GM19239 (cell line): ENCODE measurements around the gene TRIM9.

ENCODE experiments used
- DNase-seq: peaks from one replicate; pipeline ENCODE4 v3.0.0; 2011; ENCODE audit warnings: low spot score; ENCODE audit not compliant: insufficient read length
- FAIRE-seq: peaks from 2 replicates; lab custom pipeline; 2011; peaks lifted over from hg19 to GRCh38; lab: Jason Lieb, UNC

The TRIM9 gene

GRCh38 chr14:51094901-51095853 is at the start of gene TRIM9:
TSS of gene TRIM9 (minus strand) at chr14:51095105. CDS start at chr14:51094939, 166 bp downstream.
- peak; percentile 91 for DNase-seq
- peak; percentile 86 for FAIRE-seq

DNA sequence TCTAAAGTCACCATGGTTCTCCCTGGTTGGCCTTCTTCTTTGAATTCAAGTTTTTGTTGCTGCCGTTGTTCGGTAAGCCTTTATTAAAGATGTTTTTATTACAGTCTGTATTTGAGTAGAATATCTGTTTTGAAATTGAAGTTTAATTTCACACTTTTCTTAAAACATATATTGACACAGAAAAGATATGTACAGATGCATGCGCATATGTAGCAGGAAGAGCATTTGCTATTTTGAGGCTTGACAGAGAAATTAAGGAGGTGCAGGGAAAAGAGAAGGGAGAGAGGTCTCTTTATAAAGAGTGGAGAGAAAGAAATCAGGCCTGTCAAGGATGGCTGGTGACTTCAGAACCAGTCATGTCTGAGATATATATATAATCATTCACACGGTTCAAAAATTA is 46.0 kb upstream of the TRIM9 start:
- FAIRE-seq = no peak
- no peak for DNase-seq

GRCh38 chr14:51140338-51140737 is 45.4 kb upstream of the TRIM9 start:
- FAIRE-seq (no peak), DNase-seq (no peak)

DNA sequence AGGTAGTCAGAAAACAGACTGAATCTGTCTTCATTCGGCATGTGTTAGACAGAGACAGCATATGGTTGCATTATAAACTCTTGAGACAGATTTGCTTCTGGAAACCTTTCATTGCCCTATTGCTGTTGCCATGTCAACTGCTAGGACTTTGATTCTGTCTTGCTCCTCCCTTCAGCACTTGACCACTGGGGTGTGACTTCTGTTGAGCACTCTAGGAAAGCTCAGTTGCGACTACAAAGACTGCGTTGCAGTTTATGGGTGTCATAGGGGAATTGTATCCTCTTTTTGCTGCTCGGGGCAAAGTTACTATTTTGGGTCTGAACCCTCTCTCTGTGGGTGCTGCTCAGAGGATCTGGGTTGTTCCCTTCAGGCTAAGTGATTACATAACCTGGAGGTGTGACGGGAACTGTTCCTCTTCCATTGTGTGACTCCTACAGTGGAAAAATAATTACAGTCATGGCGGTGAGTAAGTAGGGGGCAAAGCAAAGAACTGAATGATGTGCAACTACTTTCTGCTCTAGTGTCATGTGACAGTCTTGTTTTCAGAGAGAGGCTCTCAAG is 44.3 kb upstream of the TRIM9 start:
- DNase-seq (no peak), FAIRE-seq (no peak)

GRCh38 chr14:51138404-51139103 is 43.6 kb upstream of the TRIM9 start:
- FAIRE-seq = no peak
- DNase-seq = no peak

GRCh38 chr14:51131516-51131915 is 36.6 kb upstream of the TRIM9 start:
- DNase-seq (no peak), FAIRE-seq (no peak)

DNA sequence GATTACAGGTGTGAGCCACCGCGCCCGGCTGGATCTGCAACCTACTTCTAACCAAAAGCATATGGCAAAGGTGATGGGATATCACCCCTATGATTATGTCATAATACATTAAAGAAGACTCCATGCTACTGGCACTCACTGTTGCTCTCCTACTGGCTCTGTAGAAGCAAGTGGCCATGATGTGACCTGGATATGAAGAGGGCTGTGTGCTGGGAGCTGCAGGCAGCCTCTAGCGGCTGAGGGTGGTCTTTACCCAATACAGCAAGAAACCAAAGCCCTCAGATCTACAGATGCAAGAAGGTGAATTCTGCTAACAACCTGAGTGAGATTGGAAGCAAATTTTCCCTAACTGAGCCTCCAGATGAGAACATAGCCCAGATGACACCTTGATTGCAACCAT is 34.2 kb upstream of the TRIM9 start:
- DNase-seq = no peak

GRCh38 chr14:51124029-51124428 is 29.1 kb upstream of the TRIM9 start:
- FAIRE-seq = no peak
- DNase-seq = no peak

More for the DNA sequence above, 34.2 kb upstream of the TRIM9 start:
- no peak for FAIRE-seq

DNA sequence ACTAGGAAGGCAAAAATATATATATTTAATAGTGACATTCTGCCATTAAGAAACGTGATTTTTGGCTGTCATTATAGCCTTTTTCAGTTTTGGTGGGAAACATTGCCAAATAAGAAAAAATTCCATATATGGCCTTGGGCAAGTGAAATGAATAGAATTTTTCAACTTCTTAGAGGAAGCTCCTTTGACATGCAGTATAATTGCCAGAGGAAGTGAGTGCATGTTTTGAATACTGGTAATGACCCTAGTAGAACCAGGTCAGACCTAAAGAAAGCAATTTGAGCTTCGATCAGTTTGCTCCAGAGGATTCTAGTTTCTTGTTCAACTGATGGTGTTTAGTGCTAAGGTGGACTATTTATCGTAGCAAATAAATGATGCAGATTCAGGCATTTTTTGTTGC is 26.2 kb upstream of the TRIM9 start:
- no peak for FAIRE-seq
- DNase-seq = no peak

GRCh38 chr14:51119411-51120051 is 24.6 kb upstream of the TRIM9 start:
- no peak for FAIRE-seq
- no peak for DNase-seq

DNA sequence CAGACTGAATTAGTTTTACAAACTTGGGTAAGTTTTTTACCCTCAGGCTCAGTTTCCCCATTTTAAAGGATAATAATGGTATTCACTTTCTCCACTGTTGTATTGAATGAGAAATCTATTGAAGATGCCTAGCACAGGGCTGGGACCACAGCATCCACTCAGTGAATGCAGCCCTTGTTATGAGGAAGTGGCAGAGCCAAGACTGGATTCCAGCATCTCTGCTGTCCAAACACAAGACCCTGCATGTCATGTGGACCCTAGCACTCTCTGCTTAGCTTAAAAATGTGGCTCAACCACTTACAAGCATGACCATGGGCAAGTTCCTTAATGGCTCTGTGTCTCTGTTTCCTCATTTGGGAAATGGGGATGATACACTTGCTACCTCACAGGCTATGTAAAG is 24.1 kb upstream of the TRIM9 start:
- FAIRE-seq (no peak), DNase-seq (no peak)

DNA sequence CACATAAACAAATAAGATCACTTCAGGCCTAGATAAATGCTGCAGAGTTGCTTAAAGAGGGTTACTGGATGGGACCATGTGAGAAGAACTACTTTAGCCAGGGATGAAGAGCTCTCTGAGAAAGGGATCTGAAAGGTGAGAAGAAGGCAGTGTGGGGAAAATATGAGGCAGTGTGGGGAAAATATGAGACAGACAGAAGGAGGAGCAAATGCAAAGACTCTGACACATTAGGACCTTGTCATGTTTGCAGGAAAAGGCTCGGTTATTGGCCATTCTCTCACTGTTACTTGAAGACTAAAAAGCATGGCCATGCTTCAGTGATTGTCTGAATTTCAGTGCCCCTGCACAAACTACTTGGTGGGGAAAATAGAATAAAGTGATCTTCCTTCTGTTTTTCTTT is 22.7 kb upstream of the TRIM9 start:
- no peak for FAIRE-seq

DNA sequence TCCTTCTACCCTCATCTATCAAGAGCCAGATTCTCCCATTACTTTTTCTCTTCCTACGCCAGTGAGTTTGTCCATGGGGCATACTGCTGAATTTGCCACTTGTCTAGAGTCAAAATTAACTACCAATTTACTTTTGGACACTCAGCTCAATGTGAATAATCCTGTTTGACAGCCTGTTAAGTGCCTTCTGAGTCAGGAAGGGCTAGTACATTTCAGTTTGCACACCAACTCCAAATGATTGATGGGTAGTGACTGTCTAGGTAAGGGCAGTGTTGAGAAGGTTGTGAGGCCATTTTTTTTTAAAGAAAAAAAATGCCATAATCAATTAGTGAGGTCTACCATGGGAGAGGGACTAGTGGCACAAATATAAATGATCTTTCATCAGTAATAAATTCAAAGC is 21.8 kb upstream of the TRIM9 start:
- FAIRE-seq (no peak), DNase-seq (no peak)

More for the DNA sequence above, 22.7 kb upstream of the TRIM9 start:
- DNase-seq = no peak

- no peak for FAIRE-seq
- no peak for DNase-seq
These were observed 14.7 kb upstream of the TRIM9 start for GRCh38 chr14:51109651-51110050.

DNA sequence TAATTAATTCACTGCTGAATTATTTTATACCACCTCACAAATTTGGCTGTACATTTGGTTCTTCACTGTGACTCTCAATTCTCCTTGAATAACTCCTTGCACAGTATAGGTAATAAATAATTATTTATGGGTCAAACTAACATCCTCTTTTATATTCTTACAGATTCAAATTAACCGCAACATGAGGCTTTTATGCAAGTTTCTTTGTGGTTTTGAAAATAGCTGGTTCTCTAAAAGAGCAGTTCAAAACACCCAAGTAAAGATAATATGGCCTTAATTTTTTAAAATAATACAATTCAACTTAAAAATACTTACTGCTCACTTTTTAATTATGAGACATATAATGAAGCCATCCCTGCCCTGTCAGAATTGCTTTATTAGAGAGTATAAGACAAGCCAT is 12.9 kb upstream of the TRIM9 start:
- DNase-seq = no peak
- no peak for FAIRE-seq

DNA sequence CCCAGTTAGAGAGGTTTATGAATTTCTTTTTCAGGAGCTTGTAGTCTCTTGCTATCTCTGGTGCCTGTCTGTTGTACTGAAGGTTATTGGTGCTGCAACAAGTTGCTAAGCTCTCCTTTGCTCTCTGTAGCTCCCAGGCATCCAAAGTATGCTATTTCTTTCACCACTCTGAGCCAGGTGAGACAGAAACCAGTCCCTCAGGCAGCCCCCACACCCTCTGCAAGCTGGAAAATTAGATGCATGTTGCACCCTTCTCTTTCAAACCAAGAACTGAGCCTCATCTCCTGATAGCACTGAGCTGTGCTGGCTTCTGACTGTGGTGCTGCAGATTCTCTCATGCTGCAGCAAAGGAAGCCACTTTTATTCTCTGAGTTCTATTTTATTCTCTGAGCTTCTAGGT is 9.6 kb upstream of the TRIM9 start:
- no peak for DNase-seq
- FAIRE-seq = no peak

DNA sequence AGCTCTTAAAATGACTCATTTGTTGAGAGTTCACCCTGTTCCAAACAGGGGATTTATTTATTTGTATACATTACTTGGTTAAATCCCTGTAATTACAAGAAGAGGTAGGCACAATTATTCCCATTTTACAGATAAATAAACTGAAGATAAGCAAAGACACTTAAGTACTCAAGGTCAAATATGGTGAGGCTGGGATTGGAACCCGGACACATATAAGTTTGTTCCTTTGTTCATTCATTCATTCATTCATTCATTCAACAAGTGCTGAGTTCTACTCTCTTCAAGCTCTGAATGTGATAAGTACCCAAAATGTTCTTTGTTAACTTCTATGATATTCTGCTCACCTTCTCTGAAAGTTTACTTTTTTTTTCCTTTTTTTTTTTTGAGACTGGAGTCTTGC is 2.4 kb upstream of the TRIM9 start:
- DNase-seq (no peak), FAIRE-seq (no peak)

DNA sequence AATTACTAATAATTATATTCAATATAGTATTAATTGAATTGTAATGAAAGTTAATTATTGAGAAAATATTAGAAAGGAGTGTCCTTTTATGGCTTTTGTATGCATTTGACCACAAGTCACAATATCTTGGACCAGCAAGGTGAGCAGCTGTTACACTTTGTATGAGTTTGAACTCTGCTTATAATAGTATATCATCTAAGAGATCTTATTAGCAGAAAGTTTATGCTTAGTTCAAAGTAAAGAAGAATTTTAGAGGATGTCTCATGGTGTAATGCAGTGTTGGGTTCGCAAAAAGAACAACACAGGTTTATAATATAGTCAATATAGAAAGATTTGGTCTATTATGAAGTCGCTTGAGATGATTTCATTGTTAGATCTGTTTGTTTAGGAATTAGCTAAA is 2.0 kb upstream of the TRIM9 start:
- DNase-seq (no peak), FAIRE-seq (no peak)

DNA sequence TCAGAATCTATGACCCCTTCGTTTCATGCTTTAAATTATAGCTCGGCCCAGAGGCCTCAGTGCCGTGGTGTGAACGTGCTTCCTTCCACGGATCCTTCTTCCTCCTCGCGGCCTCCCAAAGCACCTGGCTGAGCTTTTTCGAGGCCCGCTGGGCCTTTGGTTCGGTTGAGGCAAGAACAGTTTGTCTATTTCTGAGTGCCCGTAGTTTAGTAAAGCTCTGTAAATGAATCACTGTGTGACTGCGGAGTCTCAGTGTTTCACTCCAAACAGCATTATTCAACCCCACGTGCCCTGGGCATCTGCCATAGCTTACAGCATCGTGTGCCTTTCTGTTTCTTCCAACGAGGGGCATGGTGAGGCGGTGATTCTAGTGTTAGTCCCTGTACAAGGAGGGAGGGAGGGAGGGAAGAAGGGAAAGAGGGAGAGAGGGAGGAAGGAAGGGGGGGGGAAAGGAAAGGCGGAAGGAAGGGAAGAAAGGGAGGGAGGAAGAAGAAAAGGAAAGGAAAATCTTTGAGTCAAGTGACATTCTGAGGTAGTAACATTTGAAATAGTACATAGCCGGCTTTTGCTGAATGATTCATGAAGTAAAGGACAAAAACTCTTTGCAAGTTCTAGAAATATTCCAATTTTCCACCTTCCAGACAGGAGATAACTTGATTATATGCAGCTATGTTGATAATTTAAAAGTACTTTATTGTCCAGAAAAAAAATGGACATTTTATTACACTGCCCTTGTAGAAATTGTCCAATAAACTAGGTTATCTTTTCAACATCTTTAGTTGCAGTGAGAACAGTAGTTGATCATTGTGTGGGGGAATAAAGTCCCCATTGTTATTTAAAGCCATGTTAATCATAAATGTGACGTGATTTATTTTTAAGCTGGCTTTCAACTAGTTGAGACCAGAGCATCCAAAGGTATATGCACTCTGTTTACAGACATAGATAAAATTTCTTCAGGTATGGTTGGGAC is 1.2 kb upstream of the TRIM9 start:
- DNase-seq (no peak), FAIRE-seq (peak; percentile 18)
